SK-MEL-5 (cell line): ENCODE results near the gene FAM76B. TPM values are rescaled to one million over a fixed set of nuclear protein-coding genes. Genes with fewer than 3 reads are reported as not detected.

Experiments
- DNase-seq: peaks from one replicate; pipeline ENCODE4 v3.0.0-alpha.2; 2016; ENCODE audit warnings: low read depth, low spot score
- in situ Hi-C: cut with HindIII; loops from 2 replicates; pipeline ENCODE4 v1.10.0; 2016; ENCODE audit warnings: low sequenced_read_pairs, high pct_unique_total_duplicates, low pct_unique_long_range_greater_than_20kb
- total RNA-seq: library from RNA; depleted of rRNA; stranded (reverse); fragments of >200 nt; shearing (Covaris generic); gene quantifications from 2 replicates; pipeline ENCODE4 v1.2.3, GENCODE V29; 2014

Gene FAM76B
- total RNA-seq, 1 experiment from 2014 or later, result 19.2 TPM

- in situ Hi-C loops, result no loop called here
Observed at GRCh38 chr11:95751515-95751914, 38.1 kb downstream of the FAM76B start.

GRCh38 chr11:95750101-95750500 lies 39.5 kb downstream of the FAM76B start:
- DNase-seq, result no peak
- in situ Hi-C loops, result no loop called here

More at GRCh38 chr11:95751515-95751914, 38.1 kb downstream of the FAM76B start:
- DNase-seq, result no peak

GRCh38 chr11:95739108-95739938 lies 50.3 kb downstream of the FAM76B start:
- in situ Hi-C loops, result no loop called here

GRCh38 chr11:95736809-95737208 lies 52.8 kb downstream of the FAM76B start:
- DNase-seq, result no peak
- in situ Hi-C loops, result no loop called here

More at GRCh38 chr11:95739108-95739938, 50.3 kb downstream of the FAM76B start:
- no peak for DNase-seq

GRCh38 chr11:95736355-95736754 lies 53.2 kb downstream of the FAM76B start:
- in situ Hi-C loops, result no loop called here
- no peak for DNase-seq

GRCh38 chr11:95734009-95734572 lies 55.5 kb downstream of the FAM76B start:
- no peak for DNase-seq
- in situ Hi-C loops, result no loop called here

- in situ Hi-C loops, result no loop called here
- DNase-seq, result no peak
Observed at GRCh38 chr11:95732930-95733602, 56.5 kb downstream of the FAM76B start.

- in situ Hi-C loops, result no loop called here
- no peak for DNase-seq
Observed at GRCh38 chr11:95729462-95729861, 60.1 kb downstream of the FAM76B start.

GRCh38 chr11:95728790-95729189 lies 60.8 kb downstream of the FAM76B start:
- in situ Hi-C loops, result no loop called here
- DNase-seq, result no peak

GRCh38 chr11:95728094-95728493 lies 61.5 kb downstream of the FAM76B start:
- peak; percentile 2 for DNase-seq
- in situ Hi-C loops, result no loop called here

- no peak for DNase-seq
- in situ Hi-C loops, result no loop called here
Observed at GRCh38 chr11:95727620-95728019, 62.0 kb downstream of the FAM76B start.

GRCh38 chr11:95727111-95727510 lies 62.5 kb downstream of the FAM76B start:
- DNase-seq, result no peak
- in situ Hi-C loops, result no loop called here

- in situ Hi-C loops, result no loop called here
Observed at GRCh38 chr11:95725196-95725595, 64.4 kb downstream of the FAM76B start.

GRCh38 chr11:95723361-95723942 lies 66.1 kb downstream of the FAM76B start:
- in situ Hi-C loops, result no loop called here
- no peak for DNase-seq

More at GRCh38 chr11:95725196-95725595, 64.4 kb downstream of the FAM76B start:
- DNase-seq, result no peak

GRCh38 chr11:95720195-95720594 lies 69.4 kb downstream of the FAM76B start:
- DNase-seq, result no peak
- in situ Hi-C loops, result no loop called here
